DND-41 (cell line): ENCODE measurements around the gene NLE1.
"Not testable (repeated sequence)": the region's sequence is repeated elsewhere in the genome, so short reads cannot be mapped to it uniquely, and the experiment has no call there.

Experiments used
- EZH2 ChIP-seq: IDR thresholded peaks from 3 replicates; pipeline ENCODE4 v1.6.1; 2012; ENCODE audit warnings: borderline replicate concordance, low read depth, mild to moderate bottlenecking, moderate library complexity, low read length, inconsistent platforms; ENCODE audit not compliant: severe bottlenecking
- TF ChIP-seq, protein P1 (sequence below): IDR thresholded peaks from 2 replicates; pipeline ENCODE4 v1.5.1; 2012; ENCODE audit warnings: borderline replicate concordance, low read length, moderate library complexity, mild to moderate bottlenecking; ENCODE audit not compliant: poor library complexity, severe bottlenecking; ENCODE audit errors: extremely low read depth

- TF ChIP-seq, protein P1, sequence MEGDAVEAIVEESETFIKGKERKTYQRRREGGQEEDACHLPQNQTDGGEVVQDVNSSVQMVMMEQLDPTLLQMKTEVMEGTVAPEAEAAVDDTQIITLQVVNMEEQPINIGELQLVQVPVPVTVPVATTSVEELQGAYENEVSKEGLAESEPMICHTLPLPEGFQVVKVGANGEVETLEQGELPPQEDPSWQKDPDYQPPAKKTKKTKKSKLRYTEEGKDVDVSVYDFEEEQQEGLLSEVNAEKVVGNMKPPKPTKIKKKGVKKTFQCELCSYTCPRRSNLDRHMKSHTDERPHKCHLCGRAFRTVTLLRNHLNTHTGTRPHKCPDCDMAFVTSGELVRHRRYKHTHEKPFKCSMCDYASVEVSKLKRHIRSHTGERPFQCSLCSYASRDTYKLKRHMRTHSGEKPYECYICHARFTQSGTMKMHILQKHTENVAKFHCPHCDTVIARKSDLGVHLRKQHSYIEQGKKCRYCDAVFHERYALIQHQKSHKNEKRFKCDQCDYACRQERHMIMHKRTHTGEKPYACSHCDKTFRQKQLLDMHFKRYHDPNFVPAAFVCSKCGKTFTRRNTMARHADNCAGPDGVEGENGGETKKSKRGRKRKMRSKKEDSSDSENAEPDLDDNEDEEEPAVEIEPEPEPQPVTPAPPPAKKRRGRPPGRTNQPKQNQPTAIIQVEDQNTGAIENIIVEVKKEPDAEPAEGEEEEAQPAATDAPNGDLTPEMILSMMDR: not testable (repeated sequence)
- not testable (repeated sequence) for TF ChIP-seq EZH2
Measured at GRCh38 chr17:35172321-35172720, 30.2 kb upstream of the NLE1 start.
